SJCRH30 (cell line): ENCODE data around the gene XRCC1. TPM values are rescaled to one million over a fixed set of nuclear protein-coding genes. Genes with fewer than 3 reads are reported as not detected.

Experiments used
- DNase-seq, 2 experiments: peaks; one replicate each; pipeline ENCODE4 v3.0.0-alpha.2; 2015 to 2020
- H3K27ac ChIP-seq: fragments of 250-450 bp; sonication (Bioruptor Pico); 2 replicates; pipeline ENCODE4 v1.5.1; 2020; ENCODE audit warnings: mild to moderate bottlenecking, moderate library complexity
- H3K27me3 ChIP-seq: fragments of 250-450 bp; sonication (Bioruptor Pico); 2 replicates; pipeline ENCODE4 v1.5.1; 2020; ENCODE audit warnings: mild to moderate bottlenecking, moderate library complexity
- H3K36me3 ChIP-seq: fragments of 250-450 bp; sonication (Bioruptor Pico); 2 replicates; pipeline ENCODE4 v1.5.1; 2020; ENCODE audit warnings: mild to moderate bottlenecking, moderate library complexity
- H3K4me1 ChIP-seq: fragments of 250-450 bp; sonication (Bioruptor Pico); 2 replicates; pipeline ENCODE4 v1.5.1; 2020; ENCODE audit warnings: mild to moderate bottlenecking, moderate library complexity
- H3K4me3 ChIP-seq: fragments of 250-450 bp; sonication (Bioruptor Pico); 2 replicates; pipeline ENCODE4 v1.5.1; 2020; ENCODE audit warnings: mild to moderate bottlenecking, moderate library complexity
- H3K9me3 ChIP-seq: fragments of 250-450 bp; sonication (Bioruptor Pico); replicated peaks from 2 replicates; pipeline ENCODE4 v1.5.1; 2020; ENCODE audit warnings: mild to moderate bottlenecking, moderate library complexity
- total RNA-seq: library from RNA; depleted of rRNA; stranded (reverse); fragments of >200 nt; shearing (Covaris generic); gene quantifications from 2 replicates; pipeline ENCODE4 v1.2.3, GENCODE V29; 2014

Gene XRCC1
- total RNA-seq, 1 experiment from 2014 or later: 43.5 TPM

DNA sequence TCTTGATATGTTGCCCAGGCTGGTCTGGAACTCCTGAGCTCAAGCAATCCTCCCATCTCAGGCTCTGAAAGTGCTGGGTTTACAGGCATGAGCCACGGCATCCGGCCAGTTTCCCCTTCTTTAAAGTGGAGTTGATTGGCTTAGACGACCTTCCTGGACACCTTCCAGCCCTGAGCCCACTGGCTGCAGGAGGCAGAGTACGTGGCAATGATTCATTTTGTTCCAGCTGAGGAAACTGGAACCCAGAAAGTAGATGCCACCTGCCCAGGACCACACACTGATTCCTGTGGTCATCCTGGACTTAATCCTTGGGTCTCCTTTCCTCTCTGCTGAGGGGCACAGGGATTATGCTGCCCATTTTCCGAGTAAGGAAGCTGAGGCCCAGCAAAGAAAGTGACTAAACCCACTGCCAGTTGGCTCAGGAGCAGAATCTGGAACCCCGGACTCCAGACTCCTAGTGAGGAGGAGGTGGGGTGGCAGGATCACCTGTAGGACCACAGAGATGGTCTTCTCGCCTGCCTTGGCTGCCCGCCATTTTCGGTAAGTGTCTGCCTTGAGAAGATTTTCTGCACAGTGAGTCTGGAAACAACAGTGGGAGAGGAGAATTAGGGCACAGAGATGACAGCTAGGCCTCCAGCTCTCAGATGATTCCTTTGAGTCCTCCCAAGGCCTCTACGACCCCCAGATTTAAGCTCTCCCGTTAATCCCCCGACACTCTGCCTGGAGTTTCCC is 737 bp downstream of the XRCC1 start:
- peak overlapping the region; percentile 51 for H3K27ac ChIP-seq
- H3K27me3 ChIP-seq: no peaks in the 10 kb centered on the region
- peak; percentile 55 to 59 for DNase-seq
- peak overlapping the region; percentile 65 for H3K4me3 ChIP-seq
- H3K36me3 ChIP-seq: no peaks in the 10 kb centered on the region
- no peaks in the 10 kb centered on the region for H3K9me3 ChIP-seq
- H3K4me1 ChIP-seq: no peaks in the 10 kb centered on the region

DNA sequence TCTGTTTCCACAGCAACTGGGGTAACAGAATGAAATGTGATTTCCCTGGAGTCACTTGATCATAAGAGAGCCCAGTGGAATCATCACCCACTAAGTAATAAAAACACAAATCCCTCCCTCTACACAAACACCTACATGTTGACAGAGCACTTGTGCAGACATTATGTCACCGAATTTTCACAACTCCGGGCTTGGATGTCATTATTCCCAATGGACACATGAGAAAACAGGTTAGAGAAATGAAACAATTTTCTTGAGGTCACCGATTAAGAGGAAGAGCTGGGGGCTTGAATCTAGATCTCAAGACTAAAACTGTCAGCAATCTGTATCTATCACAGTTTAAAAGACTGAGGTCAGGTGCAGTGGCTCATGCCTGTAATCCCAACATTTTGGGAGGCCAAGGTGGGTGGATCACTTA is 3.1 kb downstream of the XRCC1 start:
- Histone ChIP-seq H3K4me1 (no peaks in the 10 kb centered on the region), H3K27ac (no peak overlapping the region), H3K27me3 (no peaks in the 10 kb centered on the region), H3K9me3 (no peaks in the 10 kb centered on the region), H3K36me3 (no peaks in the 10 kb centered on the region), H3K4me3 (no peak overlapping the region)
- no peak for DNase-seq

DNA sequence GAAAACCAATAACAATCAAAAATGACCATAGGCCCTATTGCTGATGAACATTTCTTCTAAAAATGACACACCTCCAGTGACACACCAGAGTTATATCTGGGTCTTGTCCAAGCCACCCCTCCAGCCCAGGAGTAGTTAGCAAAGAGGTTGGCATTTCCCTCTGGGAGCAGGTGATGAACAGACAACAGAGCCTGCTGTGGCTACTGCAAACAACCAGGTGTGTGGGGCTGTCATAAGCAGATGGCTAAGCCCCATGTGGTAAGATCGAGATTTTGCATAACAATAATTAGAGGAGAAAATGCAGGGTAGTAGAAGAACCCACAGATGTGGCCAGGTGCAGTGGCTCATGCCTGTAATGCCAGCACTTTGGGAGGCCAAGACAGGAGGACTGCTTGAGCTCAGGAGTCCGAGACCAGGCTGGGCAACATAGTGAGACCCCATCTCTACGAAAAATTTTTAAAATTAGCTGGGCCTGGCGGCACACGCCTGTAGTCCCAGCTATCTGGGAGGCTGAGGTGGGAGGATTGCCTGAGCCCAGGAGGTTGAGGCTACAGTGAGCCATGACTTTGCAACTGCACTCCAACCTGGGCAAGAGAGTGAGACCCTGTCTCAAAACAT is 5.0 kb downstream of the XRCC1 start:
- Histone ChIP-seq H3K36me3 (no peaks in the 10 kb centered on the region), H3K27ac (no peak overlapping the region), H3K9me3 (no peaks in the 10 kb centered on the region), H3K4me1 (no peaks in the 10 kb centered on the region), H3K27me3 (no peaks in the 10 kb centered on the region), H3K4me3 (no peak overlapping the region)
- no peak for DNase-seq

DNA sequence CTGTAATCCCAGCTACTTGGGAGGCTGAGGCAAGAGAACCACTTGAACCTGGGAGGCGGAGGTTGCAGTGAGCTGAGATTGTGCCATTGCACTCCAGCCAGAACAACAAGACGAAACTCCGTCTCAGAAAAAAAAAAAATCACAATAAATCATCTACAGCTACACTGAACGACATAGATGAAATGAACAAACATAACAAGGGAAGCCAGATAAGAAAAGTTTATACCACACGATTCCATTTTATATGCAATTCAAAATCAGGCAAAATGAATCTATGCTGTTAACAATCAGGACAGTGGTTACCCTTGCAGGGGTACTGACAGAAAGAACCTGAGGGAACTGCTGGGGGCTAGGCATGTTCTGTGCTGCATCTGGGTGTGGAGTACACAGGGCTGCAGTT is 5.7 kb downstream of the XRCC1 start:
- Histone ChIP-seq H3K4me3 (no peak overlapping the region), H3K36me3 (no peaks in the 10 kb centered on the region)
- no peak for DNase-seq

DNA sequence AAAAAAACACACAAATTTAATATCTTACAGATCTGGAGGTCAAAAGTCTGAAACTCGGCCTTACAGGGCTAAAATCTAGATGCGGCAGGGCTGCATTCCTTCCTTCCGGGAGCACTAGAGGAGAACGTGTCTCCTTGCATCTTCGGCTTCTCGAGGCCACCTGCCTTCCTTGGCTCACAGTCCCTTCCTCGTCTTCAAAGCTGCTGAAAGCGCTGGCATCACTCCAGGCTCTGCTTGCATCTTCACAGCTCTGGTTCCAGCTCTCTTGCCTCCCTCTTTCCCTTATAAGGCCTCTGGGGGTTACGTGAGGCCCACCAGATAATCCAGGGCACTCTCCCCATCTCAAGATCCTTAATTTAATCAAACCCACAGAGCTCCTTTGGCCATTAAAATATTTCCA is 10.5 kb downstream of the XRCC1 start:
- H3K4me3 ChIP-seq: no peak overlapping the region
- no peaks in the 10 kb centered on the region for H3K9me3 ChIP-seq
- DNase-seq: no peak
- no peaks in the 10 kb centered on the region for H3K4me1 ChIP-seq
- H3K27me3 ChIP-seq: no peaks in the 10 kb centered on the region
- no peak overlapping the region for H3K27ac ChIP-seq
- no peaks in the 10 kb centered on the region for H3K36me3 ChIP-seq

More for the DNA sequence above, 5.7 kb downstream of the XRCC1 start:
- H3K27ac ChIP-seq: no peak overlapping the region
- no peaks in the 10 kb centered on the region for H3K27me3 ChIP-seq
- H3K9me3 ChIP-seq: no peaks in the 10 kb centered on the region
- H3K4me1 ChIP-seq: no peaks in the 10 kb centered on the region

DNA sequence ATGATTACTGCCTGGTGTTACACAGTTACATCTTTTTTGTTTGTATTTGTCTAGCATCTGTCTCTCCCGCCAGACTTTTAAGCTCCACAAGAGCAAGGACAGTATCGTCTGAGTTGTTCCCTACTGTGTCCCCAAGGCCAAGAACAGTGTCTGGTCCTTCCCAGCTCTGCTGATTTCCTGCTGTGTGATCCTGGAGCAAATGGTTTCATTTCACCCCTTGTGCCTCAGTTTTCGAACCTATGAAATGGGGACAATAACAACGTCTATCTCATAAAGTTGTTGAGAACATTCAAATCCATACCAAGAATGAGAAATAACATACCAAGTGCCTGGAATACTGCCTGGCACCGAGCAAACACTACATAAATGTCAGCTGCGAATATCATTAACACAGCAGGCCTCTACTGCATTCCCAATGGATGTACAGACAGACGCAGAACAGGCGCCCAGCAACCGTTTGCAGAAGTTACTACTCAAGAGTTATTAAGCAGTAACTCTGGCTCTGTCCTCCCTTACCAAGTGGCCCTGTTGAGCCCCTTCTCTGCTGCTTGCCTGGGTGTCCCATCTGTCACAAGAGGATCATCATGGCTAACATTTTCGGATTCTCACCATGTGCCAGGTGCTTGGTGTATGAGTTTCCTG is 11.4 kb downstream of the XRCC1 start:
- no peaks in the 10 kb centered on the region for H3K4me1 ChIP-seq
- peaks cover 2% of the 10 kb centered on the region for H3K36me3 ChIP-seq
- DNase-seq: no peak
- no peak overlapping the region for H3K27ac ChIP-seq
- H3K9me3 ChIP-seq: no peaks in the 10 kb centered on the region
- no peaks in the 10 kb centered on the region for H3K27me3 ChIP-seq
- no peak overlapping the region for H3K4me3 ChIP-seq

DNA sequence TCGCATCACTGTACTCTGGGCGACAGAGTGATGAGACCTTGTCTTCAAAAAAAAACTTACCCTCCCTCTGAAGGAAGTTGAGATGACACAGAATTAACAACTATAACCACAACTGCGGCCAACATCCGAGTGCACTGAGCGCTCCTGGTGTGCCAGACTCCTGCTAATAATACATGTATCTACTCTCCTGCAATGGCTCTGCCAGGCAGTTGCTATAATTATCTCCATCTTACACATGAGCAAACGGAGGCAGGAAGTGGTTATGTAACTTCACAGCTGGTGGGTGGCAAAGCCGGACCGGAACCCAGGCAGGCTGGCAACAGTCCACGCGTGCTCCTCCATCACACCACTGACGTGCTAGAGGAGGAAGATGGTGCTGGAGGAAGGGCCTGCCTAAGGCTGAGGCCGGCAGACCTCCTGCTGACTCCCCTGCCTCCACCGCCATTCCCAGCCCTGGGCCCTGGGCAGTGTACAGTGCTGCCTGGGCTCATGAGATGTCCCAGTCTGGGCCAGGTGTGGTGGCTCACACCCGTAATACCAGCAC is 12.6 kb downstream of the XRCC1 start:
- no peak overlapping the region for H3K4me3 ChIP-seq
- H3K9me3 ChIP-seq: no peaks in the 10 kb centered on the region
- no peak overlapping the region; the same call in 1 of the 2 replicates for H3K27ac ChIP-seq
- H3K4me1 ChIP-seq: no peaks in the 10 kb centered on the region
- peaks cover 6% of the 10 kb centered on the region for H3K36me3 ChIP-seq
- peak; percentile 30 to 44 for DNase-seq
- no peaks in the 10 kb centered on the region for H3K27me3 ChIP-seq

DNA sequence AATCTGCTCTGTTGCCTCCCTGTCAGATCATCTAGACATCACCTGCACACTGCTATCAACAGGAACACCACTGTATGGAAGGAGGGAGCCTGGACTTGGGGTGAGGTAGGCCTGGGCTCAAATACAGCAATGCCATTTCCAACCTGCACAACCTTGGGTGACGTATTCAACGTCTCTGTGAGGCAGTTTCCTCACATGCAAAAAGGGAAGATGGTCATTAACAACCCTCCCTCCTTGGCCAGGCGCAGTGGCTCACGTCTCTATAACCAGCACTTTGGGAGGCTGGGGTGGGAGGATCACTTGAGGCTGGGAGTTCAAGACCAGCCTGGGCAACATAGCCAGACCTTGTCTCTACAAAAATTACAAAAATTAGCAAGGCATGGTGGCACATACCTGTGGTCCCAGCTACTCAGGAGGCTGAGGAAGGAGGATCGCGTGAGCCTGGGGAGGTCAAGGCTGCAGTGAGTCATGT is 13.1 kb downstream of the XRCC1 start:
- H3K27ac ChIP-seq: no peak overlapping the region

DNA sequence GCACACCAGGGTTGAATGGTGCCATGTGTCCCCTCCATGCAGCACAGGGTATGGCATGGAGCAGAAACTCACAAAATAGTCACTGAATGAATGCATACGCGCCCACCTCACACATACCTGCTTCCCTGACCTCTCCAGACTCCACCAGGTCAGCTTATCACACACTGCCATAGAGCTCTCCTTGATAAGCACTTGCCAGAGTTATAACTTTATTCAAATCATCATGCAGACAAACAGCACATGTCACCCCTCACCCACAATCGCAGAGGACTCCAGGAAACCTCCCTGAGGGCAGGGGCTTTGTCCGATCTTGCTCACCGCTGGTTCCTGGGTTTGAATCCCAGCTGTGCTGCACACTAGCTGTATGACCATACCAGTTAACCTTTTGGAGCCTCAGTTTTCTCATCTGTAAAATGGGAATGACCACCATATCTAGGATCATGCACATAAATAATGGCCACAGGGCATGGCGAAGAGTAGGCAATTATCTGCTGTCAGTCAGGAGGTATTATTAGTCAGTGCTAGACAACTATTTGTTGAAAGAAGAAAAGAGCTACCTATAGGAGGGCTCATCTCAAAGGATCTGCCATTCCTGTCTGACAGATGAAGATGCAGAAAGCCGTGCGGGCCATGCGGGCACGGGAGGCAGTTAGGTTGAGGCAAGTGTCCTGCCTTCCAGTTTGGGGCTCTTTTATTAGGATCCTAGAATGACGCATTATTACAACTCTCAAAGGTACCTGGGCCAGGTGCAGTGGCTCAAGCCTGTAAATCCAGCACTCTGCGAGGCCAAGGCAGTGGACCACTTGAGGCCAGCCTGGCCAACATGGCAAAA is 14.0 kb downstream of the XRCC1 start:
- no peak for DNase-seq
- Histone ChIP-seq H3K9me3 (no peaks in the 10 kb centered on the region), H3K27me3 (no peaks in the 10 kb centered on the region), H3K27ac (no peak overlapping the region), H3K4me1 (no peaks in the 10 kb centered on the region), H3K36me3 (peaks cover 6% of the 10 kb centered on the region), H3K4me3 (no peak overlapping the region)

More for the DNA sequence above, 13.1 kb downstream of the XRCC1 start:
- no peak overlapping the region for H3K4me3 ChIP-seq
- no peaks in the 10 kb centered on the region for H3K27me3 ChIP-seq
- peaks cover 6% of the 10 kb centered on the region for H3K36me3 ChIP-seq
- DNase-seq: no peak
- H3K4me1 ChIP-seq: no peaks in the 10 kb centered on the region
- no peaks in the 10 kb centered on the region for H3K9me3 ChIP-seq

DNA sequence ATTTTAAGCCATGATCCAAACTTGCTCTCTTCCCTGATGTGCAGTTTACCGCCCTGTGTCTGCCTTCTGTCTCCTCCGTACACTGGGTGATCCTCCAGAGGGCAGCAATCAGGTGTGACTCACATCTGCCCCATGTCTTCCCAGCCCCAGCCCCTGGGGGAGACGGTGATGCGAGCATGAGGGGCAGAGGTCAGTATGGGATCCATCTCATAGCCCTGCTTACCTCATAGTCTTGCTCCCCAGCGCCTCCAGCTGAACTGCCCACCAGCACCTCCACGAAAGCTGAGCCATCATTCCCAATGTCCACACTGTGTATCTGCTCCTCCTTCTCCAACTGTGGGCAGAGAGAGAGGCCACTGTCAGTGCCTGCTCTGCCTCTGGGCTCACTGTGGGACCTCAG is 14.6 kb downstream of the XRCC1 start:
- Histone ChIP-seq H3K4me1 (no peaks in the 10 kb centered on the region), H3K4me3 (no peak overlapping the region), H3K36me3 (peaks cover 7% of the 10 kb centered on the region), H3K9me3 (no peaks in the 10 kb centered on the region), H3K27ac (no peak overlapping the region), H3K27me3 (no peaks in the 10 kb centered on the region)
- DNase-seq: no peak

DNA sequence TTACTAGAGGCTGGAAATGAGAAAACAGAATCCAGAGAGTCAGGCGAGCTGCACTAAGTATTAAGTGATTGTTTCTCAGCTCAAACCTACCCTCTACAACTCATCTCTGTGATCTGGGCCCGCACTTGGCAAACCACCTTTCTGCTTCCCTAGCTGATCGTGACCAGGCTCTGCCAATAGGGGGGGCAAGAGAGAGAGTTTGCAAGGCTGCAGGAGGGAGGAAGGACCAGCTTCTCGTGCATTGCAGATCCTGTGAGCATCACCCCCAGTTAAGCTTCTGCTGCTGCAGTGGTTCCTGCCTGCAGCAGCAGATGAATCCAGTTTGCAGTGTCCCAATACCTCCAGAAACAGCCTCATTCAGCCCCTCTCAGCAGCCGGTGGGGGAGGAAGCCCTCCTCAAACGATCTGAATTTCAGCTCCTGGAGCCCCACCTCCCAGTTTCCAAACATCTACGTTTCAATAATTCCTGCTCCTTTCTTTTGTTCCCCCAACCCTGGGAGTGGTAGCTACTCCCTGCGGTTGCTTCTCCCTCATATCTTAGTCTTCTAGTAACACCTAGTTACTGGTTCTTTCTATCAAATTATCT is 20.0 kb downstream of the XRCC1 start:
- DNase-seq: peak; percentile 67 to 78
- no peaks in the 10 kb centered on the region for H3K27me3 ChIP-seq
- no peak overlapping the region for H3K27ac ChIP-seq
- H3K4me1 ChIP-seq: peaks cover 12% of the 10 kb centered on the region
- no peak overlapping the region for H3K4me3 ChIP-seq
- H3K9me3 ChIP-seq: no peaks in the 10 kb centered on the region
- peaks cover 26% of the 10 kb centered on the region for H3K36me3 ChIP-seq

DNA sequence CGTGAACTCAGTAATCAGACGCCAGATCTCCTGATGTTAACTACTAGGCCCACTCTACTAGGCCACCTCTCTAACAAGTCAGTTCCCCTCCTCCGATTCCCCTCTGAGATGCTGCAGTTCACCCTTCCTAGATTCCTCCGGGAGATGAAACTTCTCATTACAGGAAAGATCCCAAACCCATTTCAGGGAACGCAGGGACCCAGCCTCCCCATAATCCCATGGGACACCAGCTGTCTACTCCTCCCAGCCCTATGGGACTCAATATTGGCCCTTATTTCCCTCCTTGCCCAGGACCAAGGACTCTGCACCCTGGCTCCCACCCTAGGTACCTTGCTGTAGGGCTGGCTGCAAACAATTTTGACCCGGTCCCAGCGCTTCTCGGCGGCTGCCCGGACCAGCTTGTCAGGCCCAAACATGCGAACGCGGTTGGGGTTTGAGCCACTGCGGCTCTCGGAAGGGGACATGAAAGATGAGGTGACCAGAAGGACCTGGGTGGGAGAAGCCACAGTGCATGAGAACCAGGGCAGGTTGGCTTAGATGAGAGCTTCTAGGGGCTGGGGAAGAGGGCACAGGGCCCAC is 20.9 kb downstream of the XRCC1 start:
- Histone ChIP-seq H3K36me3 (peaks cover 27% of the 10 kb centered on the region), H3K27ac (no peak overlapping the region), H3K4me1 (peaks cover 12% of the 10 kb centered on the region), H3K9me3 (no peaks in the 10 kb centered on the region), H3K27me3 (no peaks in the 10 kb centered on the region), H3K4me3 (no peak overlapping the region)
- no peak for DNase-seq

DNA sequence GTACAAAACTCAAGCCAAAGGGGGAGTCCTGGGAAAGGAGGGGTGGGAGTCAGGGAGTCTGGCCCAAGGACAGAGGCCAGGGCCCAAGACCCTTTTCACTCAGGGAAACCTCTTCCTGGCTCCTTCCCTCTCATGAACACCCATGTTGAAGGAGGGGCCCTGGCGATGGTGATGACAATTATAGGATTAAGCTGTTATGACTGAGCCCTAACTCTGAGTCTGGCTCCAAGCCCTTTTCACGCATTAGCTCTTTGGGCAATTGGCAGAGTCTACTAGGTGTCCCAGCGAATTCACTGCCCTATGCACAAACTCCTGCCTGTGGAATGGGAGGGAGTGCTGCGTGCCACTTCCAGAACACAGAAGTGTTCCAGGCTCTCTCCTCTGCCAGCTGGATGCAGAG is 21.7 kb downstream of the XRCC1 start:
- no peaks in the 10 kb centered on the region for H3K27me3 ChIP-seq
- peaks cover 12% of the 10 kb centered on the region for H3K4me1 ChIP-seq
- no peak overlapping the region for H3K4me3 ChIP-seq
- DNase-seq: peak in 1 of 2 experiments; percentile 30
- no peaks in the 10 kb centered on the region for H3K9me3 ChIP-seq
- H3K36me3 ChIP-seq: peaks cover 32% of the 10 kb centered on the region
- H3K27ac ChIP-seq: no peak overlapping the region; the same call in 1 of the 2 replicates

DNA sequence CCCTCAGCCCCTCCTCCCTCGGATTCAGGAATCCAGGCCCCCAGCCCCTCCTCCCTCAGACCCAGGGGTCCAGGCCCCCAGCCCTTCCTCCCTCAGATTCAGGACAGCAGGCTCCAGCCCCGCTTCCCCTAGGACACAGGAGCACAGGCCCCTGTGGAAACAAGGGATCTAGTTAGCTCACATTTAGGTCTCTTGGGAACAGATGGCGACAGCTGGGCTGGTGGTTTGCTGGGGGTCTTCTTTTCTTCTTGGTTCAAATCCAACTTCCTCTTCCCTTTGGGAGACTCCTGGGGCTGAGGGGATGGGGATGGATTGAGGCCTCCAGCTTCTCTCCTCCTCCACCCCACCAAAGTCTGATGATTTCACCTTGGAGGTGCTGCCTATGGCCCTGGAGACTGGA is 22.7 kb downstream of the XRCC1 start:
- DNase-seq: peak; percentile 85 to 92
- peaks cover 30% of the 10 kb centered on the region for H3K36me3 ChIP-seq
- H3K9me3 ChIP-seq: no peaks in the 10 kb centered on the region
- peaks cover 12% of the 10 kb centered on the region for H3K4me1 ChIP-seq
- no peak overlapping the region for H3K4me3 ChIP-seq
- H3K27me3 ChIP-seq: no peaks in the 10 kb centered on the region
- peak overlapping the region; percentile 61 for H3K27ac ChIP-seq
